Measurements from ENCODE around the gene NRG2. TPM values are rescaled to one million over a fixed set of nuclear protein-coding genes. Genes with fewer than 3 reads are reported as not detected.

NRG2 gene
- total and polyA plus RNA-seq, 2 of the 4 experiments (the other 2 are of a cell fraction) = 0.18 TPM; not detected in 1

GRCh38 chr5:139976703-139977102 lies 66.4 kb downstream of the NRG2 start:
- H3K4me1 ChIP-seq (ENCODE audit: control insufficient read depth, insufficient read depth, low read length) = no peaks in the 10 kb centered on the region
- no peak overlapping the region for H2AK9ac ChIP-seq (replicated peaks; ENCODE audit: low read depth, low read length, poor library complexity)
- no peak overlapping the region for H2AK5ac ChIP-seq (ENCODE audit: low read depth, low read length)
- TF ChIP-seq FOS (IDR thresholded peaks at IDR 0.05; ENCODE audit: low read depth, low read length) = no peak
- TF ChIP-seq CEBPB (IDR thresholded peaks at IDR 0.05; ENCODE audit: low read depth, low read length) = no peak
- no peak for TF ChIP-seq RAD21 (IDR thresholded peaks at IDR 0.05; ENCODE audit: low read length)
- no peak for TF ChIP-seq RCOR1 (IDR thresholded peaks at IDR 0.05; ENCODE audit: insufficient replicate concordance, low read length)
- in situ Hi-C loops (cut with MboI; ENCODE audit: low sequenced_read_pairs) = no loop called here
- no CpG with 5 or more reads among the region's 1 CpG for WGBS, 2 experiments (ENCODE audit: extremely low coverage in 2 of 2, insufficient read length in 1 of 2)
- ATAC-seq (ENCODE audit: low read depth) (no peak), DNase-seq (no peak)
- no peak overlapping the region for H2BK120ac ChIP-seq (ENCODE audit: low read depth, low read length)
- H3K4ac ChIP-seq (ENCODE audit: low read depth, low read length) = no peak overlapping the region
- H3K4me2 ChIP-seq (ENCODE audit: low read depth, low read length) = no peak overlapping the region
- H4K5ac ChIP-seq (ENCODE audit: low read depth, low read length) = no peak overlapping the region
- H2AFZ ChIP-seq (replicated peaks; ENCODE audit: low read length, poor library complexity) = no peak overlapping the region
- no peak overlapping the region for H2BK15ac ChIP-seq (ENCODE audit: low read depth, low read length)
- no peaks in the 10 kb centered on the region for H3K79me1 ChIP-seq (ENCODE audit: low read depth in 1 of 2, low read length in 2 of 2)
- H4K8ac ChIP-seq (ENCODE audit: low read depth in 2 of 2, low read length in 2 of 2) = no peak overlapping the region
- no TSS peak for BruUV-seq (replicated peaks)
- no peaks in the 10 kb centered on the region for H4K20me1 ChIP-seq (ENCODE audit: insufficient read depth, low read length)
- H4K91ac ChIP-seq (ENCODE audit: insufficient read depth, low read depth, low read length) = no peak overlapping the region
- dilution Hi-C loops (cut with HindIII; ENCODE audit: low sequenced_read_pairs, unreplicated experiment) = no loop called here
- no peak overlapping the region for H3K27ac ChIP-seq (ENCODE audit: insufficient read depth, low read length)
- no peak overlapping the region for H3K56ac ChIP-seq (ENCODE audit: extremely low read depth, insufficient read depth, low read length)
- no peak overlapping the region for H2BK5ac ChIP-seq (ENCODE audit: low read depth, low read length, poor library complexity, severe bottlenecking)
- no peaks in the 10 kb centered on the region for H3K9me3 ChIP-seq (ENCODE audit: control insufficient read depth, insufficient read depth, low read length)
- H3K9me1 ChIP-seq (ENCODE audit: insufficient read depth, low read length) = no peaks in the 10 kb centered on the region
- H3K27me3 ChIP-seq (ENCODE audit: control insufficient read depth, insufficient read depth, low read length) = peaks cover 31% of the 10 kb centered on the region
- H2BK20ac ChIP-seq (ENCODE audit: low read depth, low read length) = no peak overlapping the region
- ChIA-PET POLR2A (ENCODE audit: unreplicated experiment) (no interaction called here), CTCF (no interaction called here)
- no peak overlapping the region for H3K4me3 ChIP-seq (ENCODE audit: insufficient read depth, low read depth, low read length)
- intact Hi-C loops (cut with micrococcal nuclease) = no loop called here
- H3K23ac ChIP-seq (ENCODE audit: low read depth, low read length) = no peak overlapping the region
- no peak overlapping the region for H3K18ac ChIP-seq (ENCODE audit: low read depth, low read length)
- H3K9ac ChIP-seq (ENCODE audit: low read depth, low read length) = no peak overlapping the region
- H3K36me3 ChIP-seq (ENCODE audit: control insufficient read depth, insufficient read depth, low read length) = no peaks in the 10 kb centered on the region
- H3K14ac ChIP-seq (replicated peaks; ENCODE audit: low read depth, low read length) = no peak overlapping the region

Measured in IMR-90 (cell line).